Right kidney (tissue), 1 donor: ENCODE data around the gene ABHD16A.

Source experiments
- DNase-seq: peaks from one replicate; pipeline ENCODE4 v3.0.0-alpha.2; 2016

ABHD16A gene

GRCh38 chr6:31641370-31641769 lies 61.8 kb downstream of the ABHD16A start:
- DNase-seq = no peak

- DNase-seq = no peak
Observed at GRCh38 chr6:31640612-31641011, 62.5 kb downstream of the ABHD16A start.

- no peak for DNase-seq
Observed at GRCh38 chr6:31639449-31639861, 63.7 kb downstream of the ABHD16A start.

- no peak for DNase-seq
Observed at GRCh38 chr6:31639043-31639442, 64.1 kb downstream of the ABHD16A start.
